Measurements from ENCODE around the gene PITPNM1.

DNA sequence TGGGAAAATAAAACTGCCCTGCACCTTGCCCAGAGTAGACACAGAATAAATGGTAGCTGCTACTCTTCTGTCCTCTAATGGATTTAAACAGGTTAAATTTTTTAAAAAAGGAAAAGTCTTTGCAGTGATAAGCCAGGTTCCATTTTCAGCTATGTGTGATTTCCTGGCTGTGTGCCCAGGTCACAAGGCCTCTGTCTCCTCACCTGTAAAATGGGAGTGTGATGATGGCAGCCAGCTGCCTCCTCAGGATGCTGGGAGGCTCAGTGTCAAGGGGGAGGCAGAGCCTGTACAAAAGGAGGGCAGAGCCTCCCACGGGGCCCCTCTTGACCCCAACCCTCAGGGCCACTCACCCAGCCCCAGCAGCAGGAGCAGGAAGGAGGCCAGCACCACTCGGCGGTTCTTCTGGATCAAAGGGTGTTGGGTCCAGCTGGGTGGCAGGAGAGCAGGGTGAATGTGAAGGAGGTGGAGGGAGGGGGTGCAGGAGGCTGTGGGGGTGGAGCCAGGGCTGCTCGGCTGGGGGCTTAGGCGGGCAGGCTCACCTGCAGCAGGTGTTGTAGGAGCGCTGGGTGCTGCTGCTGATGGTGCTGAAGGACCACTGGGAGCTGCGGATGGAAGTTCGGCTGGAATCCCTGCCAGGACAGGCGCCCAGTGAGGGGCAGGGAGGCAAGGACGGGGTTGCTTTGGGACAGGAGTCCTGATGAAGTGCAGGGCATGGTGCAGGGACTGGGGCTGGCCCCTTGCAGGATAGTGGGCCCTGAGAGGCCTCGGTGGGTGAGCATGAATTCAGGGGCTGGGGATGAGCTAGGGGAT lies 38.0 kb downstream of the PITPNM1 start:
- TF ChIP-seq, protein P1, sequence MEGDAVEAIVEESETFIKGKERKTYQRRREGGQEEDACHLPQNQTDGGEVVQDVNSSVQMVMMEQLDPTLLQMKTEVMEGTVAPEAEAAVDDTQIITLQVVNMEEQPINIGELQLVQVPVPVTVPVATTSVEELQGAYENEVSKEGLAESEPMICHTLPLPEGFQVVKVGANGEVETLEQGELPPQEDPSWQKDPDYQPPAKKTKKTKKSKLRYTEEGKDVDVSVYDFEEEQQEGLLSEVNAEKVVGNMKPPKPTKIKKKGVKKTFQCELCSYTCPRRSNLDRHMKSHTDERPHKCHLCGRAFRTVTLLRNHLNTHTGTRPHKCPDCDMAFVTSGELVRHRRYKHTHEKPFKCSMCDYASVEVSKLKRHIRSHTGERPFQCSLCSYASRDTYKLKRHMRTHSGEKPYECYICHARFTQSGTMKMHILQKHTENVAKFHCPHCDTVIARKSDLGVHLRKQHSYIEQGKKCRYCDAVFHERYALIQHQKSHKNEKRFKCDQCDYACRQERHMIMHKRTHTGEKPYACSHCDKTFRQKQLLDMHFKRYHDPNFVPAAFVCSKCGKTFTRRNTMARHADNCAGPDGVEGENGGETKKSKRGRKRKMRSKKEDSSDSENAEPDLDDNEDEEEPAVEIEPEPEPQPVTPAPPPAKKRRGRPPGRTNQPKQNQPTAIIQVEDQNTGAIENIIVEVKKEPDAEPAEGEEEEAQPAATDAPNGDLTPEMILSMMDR (IDR thresholded peaks at IDR 0.05): no peak
- no peak for TF ChIP-seq POLR2A (IDR thresholded peaks at IDR 0.05)
